Spleen (tissue), 11 donors: ENCODE results near the gene SMAD3. TPM values are rescaled to one million over a fixed set of nuclear protein-coding genes. Genes with fewer than 3 reads are reported as not detected.

ENCODE experiments used
- DNase-seq: peaks from one replicate; pipeline ENCODE4 v3.0.0-alpha.2; 2020
- H3K27ac ChIP-seq, 8 donors: fragments of 200-600 bp; sonication (generic) in 7 of 8; 1 replicate in 4 of 8; 2 replicates in 4 of 8; pipeline versions ENCODE4 v1.5.0 to v1.8.0; 2016 to 2021; ENCODE audit warnings: inconsistent platforms in 4 of 8, mild to moderate bottlenecking in 4 of 8, moderate library complexity in 1 of 8
- H3K27me3 ChIP-seq, 7 donors: fragments of 200-600 bp; sonication (generic) in 6 of 7; replicated peaks in 1 of 7; 1 replicate in 4 of 7; 2 replicates in 3 of 7; pipeline versions ENCODE4 v1.5.0 to v1.8.0; 2016 to 2021; ENCODE audit warnings: inconsistent platforms in 3 of 7, mild to moderate bottlenecking in 1 of 7
- H3K36me3 ChIP-seq, 6 donors: fragments of 200-600 bp; sonication (generic) in 5 of 6; 1 replicate in 4 of 6; 2 replicates in 2 of 6; pipeline versions ENCODE4 v1.5.0 to v1.8.0; 2016 to 2021; ENCODE audit warnings: inconsistent platforms in 2 of 6
- H3K4me1 ChIP-seq, 6 donors: fragments of 200-600 bp; sonication (generic) in 5 of 6; 1 replicate in 3 of 6; 2 replicates in 3 of 6; pipeline versions ENCODE4 v1.5.0 to v1.8.0; 2016 to 2021; ENCODE audit warnings: inconsistent platforms in 3 of 6
- H3K4me3 ChIP-seq, 8 donors: fragments of 200-600 bp; sonication (generic) in 7 of 8; 1 replicate in 4 of 8; 2 replicates in 4 of 8; pipeline versions ENCODE4 v1.5.0 to v1.8.0; 2016 to 2021; ENCODE audit warnings: inconsistent platforms in 4 of 8, mild to moderate bottlenecking in 4 of 8, moderate library complexity in 2 of 8
- H3K9me3 ChIP-seq, 8 donors: fragments of 200-600 bp; sonication (generic) in 7 of 8; 1 replicate in 4 of 8; 2 replicates in 4 of 8; pipeline versions ENCODE4 v1.5.0 to v1.8.0; 2016 to 2021; ENCODE audit warnings: inconsistent platforms in 4 of 8
- CTCF ChIP-seq, 11 experiments: fragments of 200-600 bp in 7 of 11; fragments of 450-650 bp in 4 of 11; sonication (generic) in 4 of 11; IDR thresholded peaks in 8 of 11; conservative IDR thresholded peaks in 3 of 11; 1 replicate in 7 of 11; 2 replicates in 4 of 11; pipeline versions ENCODE4 v1.4.0 to v1.8.0; 2016 to 2021; ENCODE audit warnings: antibody characterized with exemption in 11 of 11, inconsistent platforms in 4 of 11, mild to moderate bottlenecking in 1 of 11
- POLR2A ChIP-seq, 3 donors: fragments of 450-650 bp; IDR thresholded peaks; one replicate each; pipeline ENCODE4 v1.5.1; 2017; ENCODE audit warnings: antibody characterized with exemption in 3 of 3, mild to moderate bottlenecking in 1 of 3
- POLR2AphosphoS5 ChIP-seq, 3 donors: sonication (generic); formaldehyde crosslinking; IDR thresholded peaks; one replicate each; pipeline ENCODE4 v1.5.1; 2017; ENCODE audit warnings: antibody characterized with exemption in 3 of 3
- WGBS, 5 donors: extraction: QIAGEN DNeasy Blood & Tissue Kit in 3 of 5; methylation state at CpG; one replicate each; pipeline versions ENCODE4 v1.1.5 to v1.1.7; 2013 to 2018; 5-methylcytosine and 5-hydroxymethylcytosine counted together
- intact Hi-C: fragments of 100-400 bp; cut with DNase I; formaldehyde crosslinking; loops from one replicate; pipeline ENCODE4 v1.15.0; 2023; ENCODE audit warnings: low total_unique reads
- polyA plus RNA-seq, 3 donors: library from polyadenylated mRNA; stranded (reverse); fragments of 200-250 nt; gene quantifications; one replicate each; pipeline ENCODE4 v1.2.1, GENCODE V29; 2013
- total RNA-seq, 7 donors: library from RNA; depleted of rRNA in 3 of 7; stranded (reverse); fragments of >200 nt in 3 of 7; fragmentation: NEBNext Ultra II Directional in 4 of 7; extraction: Animal tissue kit (Norgen Biotek cat#: 25700) in 4 of 7; gene quantifications; one replicate each; pipeline versions ENCODE4 v1.1.0 to v1.2.1, GENCODE V29; 2016 to 2021
- donor health status: healthy with polysubstance abuse.
- donor health status: DM: no; HTN: no; CAD: no; lungs with moderate emphysema.
- donor health status: DM: no; HTN: no; CAD: no.
- donor health status: Bipolar disorder and iron deficiency.
- donor health status: healthy.
- donor health status: DM: no; HTN: no; CAD: no.
- donor health status: DM: yes; HTN: yes; CAD: no.

SMAD3 gene
- total and polyA plus RNA-seq, 10 donors, result 8.3 to 78.4 (median 33.7) TPM

GRCh38 chr15:67070892-67071664 is 5.7 kb downstream of the SMAD3 start:
- TF ChIP-seq POLR2A (IDR thresholded peaks at IDR 0.05), result no peak
- TF ChIP-seq POLR2AphosphoS5 (IDR thresholded peaks at IDR 0.05), result no peak
- TF ChIP-seq CTCF (IDR thresholded peaks at IDR 0.05 in 8 of 11, conservative IDR thresholded peaks at IDR 0.05 in 3 of 11), result no peak
- Histone ChIP-seq H3K27me3 (no peaks in the 10 kb centered on the region), H3K36me3 (peaks cover 0 to 15% (median 0%) of the 10 kb centered on the region in 6 donors), H3K4me1 (peaks cover 53 to 100% (median 90%) of the 10 kb centered on the region in 6 donors), H3K9me3 (no peaks in the 10 kb centered on the region), H3K4me3 (no peak overlapping the region), H3K27ac (no peak overlapping the region)
- no peak for DNase-seq
- intact Hi-C loops, result no loop called here
- WGBS, 5 donors, result 92 to 96% (median 93%) methylated on average over 9 of the region's 9 CpGs

GRCh38 chr15:67072442-67072841 is 7.0 kb downstream of the SMAD3 start:
- 70 to 88% (median 81%) methylated on average over 1 of the region's 1 CpG for WGBS, 5 donors

GRCh38 chr15:67072958-67073357 is 7.6 kb downstream of the SMAD3 start:
- intact Hi-C loops, result no loop called here

More at GRCh38 chr15:67072442-67072841, 7.0 kb downstream of the SMAD3 start:
- intact Hi-C loops, result no loop called here
- no peaks in the 10 kb centered on the region for H3K27me3 ChIP-seq
- TF ChIP-seq POLR2A (IDR thresholded peaks at IDR 0.05) (no peak), POLR2AphosphoS5 (IDR thresholded peaks at IDR 0.05) (no peak), CTCF (IDR thresholded peaks at IDR 0.05 in 8 of 11, conservative IDR thresholded peaks at IDR 0.05 in 3 of 11) (no peak)
- H3K4me1 ChIP-seq, result peaks cover 63 to 100% (median 90%) of the 10 kb centered on the region in 6 donors
- H3K4me3 ChIP-seq, result no peak overlapping the region
- DNase-seq, result no peak
- H3K36me3 ChIP-seq, result peaks cover 0 to 15% (median 0%) of the 10 kb centered on the region in 6 donors
- H3K27ac ChIP-seq, result peak overlapping the region in 4 of 8 donors; percentile 2 to 76 (median 72)
- no peaks in the 10 kb centered on the region for H3K9me3 ChIP-seq

More at GRCh38 chr15:67072958-67073357, 7.6 kb downstream of the SMAD3 start:
- 82 to 91% (median 90%) methylated on average over 2 of the region's 2 CpGs for WGBS, 5 donors
- Histone ChIP-seq H3K36me3 (peaks cover 0 to 15% (median 0%) of the 10 kb centered on the region in 6 donors), H3K4me1 (peaks cover 62 to 100% (median 90%) of the 10 kb centered on the region in 6 donors), H3K27me3 (no peaks in the 10 kb centered on the region), H3K4me3 (no peak overlapping the region), H3K27ac (peak overlapping the region; percentile 2 to 76 (median 56)), H3K9me3 (no peaks in the 10 kb centered on the region)
- DNase-seq, result no peak
- TF ChIP-seq POLR2AphosphoS5 (IDR thresholded peaks at IDR 0.05) (no peak), POLR2A (IDR thresholded peaks at IDR 0.05) (no peak), CTCF (IDR thresholded peaks at IDR 0.05 in 8 of 11, conservative IDR thresholded peaks at IDR 0.05 in 3 of 11) (no peak)
